Measurements from ENCODE around the gene C22orf23. TPM values are rescaled to one million over a fixed set of nuclear protein-coding genes. Genes with fewer than 3 reads are reported as not detected.

The C22orf23 gene
- total and polyA plus RNA-seq, 9 of the 15 experiments (the other 6 are each of a cell fraction or from before 2014, with no cell fraction given), result 0.25 to 1.0 (median 0.53) TPM

DNA sequence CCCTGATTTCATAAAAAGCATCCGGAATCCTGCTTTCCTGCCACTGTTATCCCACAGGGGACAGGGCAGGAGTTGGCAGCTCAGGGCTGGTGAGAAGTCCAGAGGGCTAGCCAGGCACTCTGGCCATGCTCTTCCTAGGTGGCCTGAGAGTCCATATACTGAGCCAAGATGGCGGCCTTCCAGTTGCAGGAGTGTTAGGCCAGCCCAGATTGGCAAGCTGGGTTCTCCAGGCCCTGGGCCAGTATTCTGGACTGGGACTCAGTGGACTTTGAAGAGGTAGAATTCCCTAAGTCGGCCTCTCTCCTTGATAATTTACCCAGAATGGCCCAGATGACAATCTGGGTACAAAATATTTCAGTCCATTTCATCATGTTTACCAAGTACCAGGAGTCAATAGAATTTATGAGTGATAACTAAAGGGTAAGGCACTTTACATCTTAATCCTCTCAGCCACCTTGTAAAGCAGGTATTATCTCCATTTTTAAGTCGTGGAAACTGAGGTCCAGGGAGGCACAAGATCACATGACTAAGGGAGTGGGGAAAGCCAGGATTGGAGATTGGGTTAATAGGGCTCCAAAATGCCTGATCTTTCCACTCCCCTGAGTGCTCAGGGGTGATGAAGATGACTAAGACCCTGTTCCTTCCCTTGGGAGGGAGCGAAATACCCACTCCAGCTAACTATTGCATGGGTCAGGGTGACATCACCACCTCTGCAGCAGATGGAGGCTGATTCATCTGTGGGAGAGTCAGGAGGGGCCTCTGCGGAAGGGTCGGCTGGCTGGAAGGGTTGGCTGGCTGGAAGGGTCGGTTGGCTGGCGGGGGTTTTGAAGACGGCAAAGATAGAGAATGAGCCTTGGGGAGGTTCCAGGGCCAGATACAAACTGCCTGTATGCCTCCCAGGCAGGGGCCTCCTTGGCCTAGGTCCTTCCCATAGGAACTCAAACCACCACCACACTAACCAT is 48.5 kb downstream of the C22orf23 start (continued):
- TF ChIP-seq, protein P1, sequence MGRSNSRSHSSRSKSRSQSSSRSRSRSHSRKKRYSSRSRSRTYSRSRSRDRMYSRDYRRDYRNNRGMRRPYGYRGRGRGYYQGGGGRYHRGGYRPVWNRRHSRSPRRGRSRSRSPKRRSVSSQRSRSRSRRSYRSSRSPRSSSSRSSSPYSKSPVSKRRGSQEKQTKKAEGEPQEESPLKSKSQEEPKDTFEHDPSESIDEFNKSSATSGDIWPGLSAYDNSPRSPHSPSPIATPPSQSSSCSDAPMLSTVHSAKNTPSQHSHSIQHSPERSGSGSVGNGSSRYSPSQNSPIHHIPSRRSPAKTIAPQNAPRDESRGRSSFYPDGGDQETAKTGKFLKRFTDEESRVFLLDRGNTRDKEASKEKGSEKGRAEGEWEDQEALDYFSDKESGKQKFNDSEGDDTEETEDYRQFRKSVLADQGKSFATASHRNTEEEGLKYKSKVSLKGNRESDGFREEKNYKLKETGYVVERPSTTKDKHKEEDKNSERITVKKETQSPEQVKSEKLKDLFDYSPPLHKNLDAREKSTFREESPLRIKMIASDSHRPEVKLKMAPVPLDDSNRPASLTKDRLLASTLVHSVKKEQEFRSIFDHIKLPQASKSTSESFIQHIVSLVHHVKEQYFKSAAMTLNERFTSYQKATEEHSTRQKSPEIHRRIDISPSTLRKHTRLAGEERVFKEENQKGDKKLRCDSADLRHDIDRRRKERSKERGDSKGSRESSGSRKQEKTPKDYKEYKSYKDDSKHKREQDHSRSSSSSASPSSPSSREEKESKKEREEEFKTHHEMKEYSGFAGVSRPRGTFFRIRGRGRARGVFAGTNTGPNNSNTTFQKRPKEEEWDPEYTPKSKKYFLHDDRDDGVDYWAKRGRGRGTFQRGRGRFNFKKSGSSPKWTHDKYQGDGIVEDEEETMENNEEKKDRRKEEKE (IDR thresholded peaks at IDR 0.05; ENCODE audit: borderline replicate concordance in 1 of 2, control insufficient read depth in 1 of 2, low read depth in 2 of 2, low read length in 1 of 2), result no peak
- TF ChIP-seq NCOA4 (IDR thresholded peaks at IDR 0.05; ENCODE audit: partially characterized antibody) (no peak), ZBTB5 (IDR thresholded peaks at IDR 0.05) (no peak), POLR2A (conservative IDR thresholded peaks at IDR 0.05) (peak; percentile 57; the same call in 1 of the 2 replicates), BRD4 (IDR thresholded peaks at IDR 0.05) (no peak; the same call in 1 of the 2 replicates), HMG20B (CRISPR knock-in tag; IDR thresholded peaks at IDR 0.05) (no peak), ZNF23 (CRISPR knock-in tag; IDR thresholded peaks at IDR 0.05) (no peak), NRF1 (conservative IDR thresholded peaks at IDR 0.05 in 1 of 2, IDR thresholded peaks at IDR 0.05 in 1 of 2) (peak; percentile 32 to 57; a peak in 3 of 4 replicates), HCFC1 (IDR thresholded peaks at IDR 0.05; ENCODE audit: low read depth, low read length) (no peak), ZNF436 (CRISPR knock-in tag; IDR thresholded peaks at IDR 0.05) (no peak), TAL1 (IDR thresholded peaks at IDR 0.05) (peak; percentile 46), HNRNPUL1 (IDR thresholded peaks at IDR 0.05; ENCODE audit: low read length) (no peak), ZNF121 (CRISPR knock-in tag; conservative IDR thresholded peaks at IDR 0.05) (no peak), HOXB6 (CRISPR knock-in tag; IDR thresholded peaks at IDR 0.05; ENCODE audit: borderline replicate concordance) (no peak)
- TF ChIP-seq, protein P2, sequence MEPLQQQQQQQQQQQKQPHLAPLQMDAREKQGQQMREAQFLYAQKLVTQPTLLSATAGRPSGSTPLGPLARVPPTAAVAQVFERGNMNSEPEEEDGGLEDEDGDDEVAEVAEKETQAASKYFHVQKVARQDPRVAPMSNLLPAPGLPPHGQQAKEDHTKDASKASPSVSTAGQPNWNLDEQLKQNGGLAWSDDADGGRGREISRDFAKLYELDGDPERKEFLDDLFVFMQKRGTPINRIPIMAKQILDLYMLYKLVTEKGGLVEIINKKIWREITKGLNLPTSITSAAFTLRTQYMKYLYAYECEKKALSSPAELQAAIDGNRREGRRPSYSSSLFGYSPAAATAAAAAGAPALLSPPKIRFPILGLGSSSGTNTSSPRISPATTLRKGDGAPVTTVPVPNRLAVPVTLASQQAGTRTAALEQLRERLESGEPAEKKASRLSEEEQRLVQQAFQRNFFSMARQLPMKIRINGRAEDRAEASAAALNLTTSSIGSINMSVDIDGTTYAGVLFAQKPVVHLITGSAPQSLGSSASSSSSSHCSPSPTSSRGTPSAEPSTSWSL (CRISPR knock-in tag; IDR thresholded peaks at IDR 0.05; ENCODE audit: borderline replicate concordance), result no peak
- TF ChIP-seq, protein P3, sequence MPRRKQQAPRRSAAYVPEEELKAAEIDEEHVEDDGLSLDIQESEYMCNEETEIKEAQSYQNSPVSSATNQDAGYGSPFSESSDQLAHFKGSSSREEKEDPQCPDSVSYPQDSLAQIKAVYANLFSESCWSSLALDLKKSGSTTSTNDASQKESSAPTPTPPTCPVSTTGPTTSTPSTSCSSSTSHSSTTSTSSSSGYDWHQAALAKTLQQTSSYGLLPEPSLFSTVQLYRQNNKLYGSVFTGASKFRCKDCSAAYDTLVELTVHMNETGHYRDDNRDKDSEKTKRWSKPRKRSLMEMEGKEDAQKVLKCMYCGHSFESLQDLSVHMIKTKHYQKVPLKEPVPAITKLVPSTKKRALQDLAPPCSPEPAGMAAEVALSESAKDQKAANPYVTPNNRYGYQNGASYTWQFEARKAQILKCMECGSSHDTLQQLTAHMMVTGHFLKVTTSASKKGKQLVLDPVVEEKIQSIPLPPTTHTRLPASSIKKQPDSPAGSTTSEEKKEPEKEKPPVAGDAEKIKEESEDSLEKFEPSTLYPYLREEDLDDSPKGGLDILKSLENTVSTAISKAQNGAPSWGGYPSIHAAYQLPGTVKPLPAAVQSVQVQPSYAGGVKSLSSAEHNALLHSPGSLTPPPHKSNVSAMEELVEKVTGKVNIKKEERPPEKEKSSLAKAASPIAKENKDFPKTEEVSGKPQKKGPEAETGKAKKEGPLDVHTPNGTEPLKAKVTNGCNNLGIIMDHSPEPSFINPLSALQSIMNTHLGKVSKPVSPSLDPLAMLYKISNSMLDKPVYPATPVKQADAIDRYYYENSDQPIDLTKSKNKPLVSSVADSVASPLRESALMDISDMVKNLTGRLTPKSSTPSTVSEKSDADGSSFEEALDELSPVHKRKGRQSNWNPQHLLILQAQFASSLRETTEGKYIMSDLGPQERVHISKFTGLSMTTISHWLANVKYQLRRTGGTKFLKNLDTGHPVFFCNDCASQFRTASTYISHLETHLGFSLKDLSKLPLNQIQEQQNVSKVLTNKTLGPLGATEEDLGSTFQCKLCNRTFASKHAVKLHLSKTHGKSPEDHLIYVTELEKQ (CRISPR knock-in tag; IDR thresholded peaks at IDR 0.05), result no peak

All from K562 (cell line).